AG04449 (cell line): ENCODE measurements around the gene PDC.
"Not testable (repeated sequence)": the region's sequence is repeated elsewhere in the genome, so short reads cannot be mapped to it uniquely, and the experiment has no call there.

Source experiments
- CTCF ChIA-PET: fragments of 350-600 bp; formaldehyde crosslinking; extraction: SDS; loops from one replicate; lab custom pipeline; 2021; ENCODE audit warnings: antibody characterized with exemption; lab: Yijun Ruan, JAX
- POLR2A ChIA-PET: fragments of 400-600, 350-600 bp; formaldehyde crosslinking; extraction: SDS; loops from one replicate; lab custom pipeline; 2020; ENCODE audit warnings: antibody characterized with exemption, inconsistent platforms; lab: Yijun Ruan, JAX
- DNase-seq: peaks from one replicate; pipeline ENCODE4 v3.0.0-alpha.2; 2010; ENCODE audit warnings: low read depth, low spot score
- H3K4me3 ChIP-seq: 2 replicates; pipeline ENCODE4 v1.5.1; 2011; ENCODE audit warnings: low read depth, mild to moderate bottlenecking, control low read depth, low read length
- CTCF ChIP-seq: IDR thresholded peaks from one replicate; pipeline ENCODE4 v1.5.1; 2011; ENCODE audit warnings: mild to moderate bottlenecking, moderate library complexity, low read length, control low read depth, inconsistent platforms; ENCODE audit not compliant: insufficient read depth; ENCODE audit errors: missing control alignments

The PDC gene

GRCh38 chr1:186476264-186477040, 15.5 kb upstream of the PDC start:
- DNase-seq = no peak
- ChIA-PET CTCF (interaction anchor here (1.1 to 2.0 kb wide), 4 partner anchors 9 to 214 kb away, joined by 3 to 9 read pairs (median 5); partner anchors contain the start of genes ODR4 and TPR), POLR2A (no interaction called here)
- no peak for TF ChIP-seq CTCF
- H3K4me3 ChIP-seq = no peak overlapping the region

- no peak for TF ChIP-seq CTCF
- H3K4me3 ChIP-seq = no peak overlapping the region
- ChIA-PET POLR2A (no interaction called here), CTCF (no interaction called here)
- DNase-seq = no peak
Observed at GRCh38 chr1:186474208-186474607, 13.3 kb upstream of the PDC start.

- TF ChIP-seq CTCF = no peak
- DNase-seq = no peak
- ChIA-PET CTCF (interaction anchor here (0.7 to 1.1 kb wide), 2 partner anchors 69 to 209 kb away, joined by 3 to 4 read pairs; no protein-coding TSS in a partner anchor), POLR2A (no interaction called here)
- no peak overlapping the region for H3K4me3 ChIP-seq
Observed at GRCh38 chr1:186473047-186473446, 12.1 kb upstream of the PDC start.

GRCh38 chr1:186465946-186466345, 5.0 kb upstream of the PDC start:
- no peak for DNase-seq
- ChIA-PET POLR2A (no interaction called here), CTCF (no interaction called here)
- H3K4me3 ChIP-seq = no peak overlapping the region
- no peak for TF ChIP-seq CTCF

- POLR2A ChIA-PET, DNase-seq, H3K4me3 ChIP-seq: not testable (repeated sequence)
- CTCF ChIA-PET = interaction anchor here (0.7 kb wide), 1 partner anchor 91 kb away, joined by 3 read pairs; the partner anchor contains the start of gene TPR
Observed at GRCh38 chr1:186465491-186465890, 4.6 kb upstream of the PDC start.

- POLR2A ChIA-PET = no interaction called here
- no peak for TF ChIP-seq CTCF
- no peak overlapping the region for H3K4me3 ChIP-seq
- CTCF ChIA-PET = interaction anchor here (0.9 to 1.6 kb wide), 2 partner anchors 16 to 89 kb away, joined by 3 to 5 read pairs; partner anchors contain the start of gene TPR
- no peak for DNase-seq
Observed at GRCh38 chr1:186463926-186464325, 3.0 kb upstream of the PDC start.

- H3K4me3 ChIP-seq = no peak overlapping the region
- CTCF ChIA-PET = interaction anchor here (1.6 kb wide), 1 partner anchor 17 kb away, joined by 5 read pairs; no protein-coding TSS in a partner anchor
- POLR2A ChIA-PET = no interaction called here
- no peak for DNase-seq
- no peak for TF ChIP-seq CTCF
Observed at GRCh38 chr1:186463511-186463910, 2.6 kb upstream of the PDC start.

GRCh38 chr1:186459161-186459560, 1.8 kb downstream of the PDC start:
- CTCF ChIA-PET, POLR2A ChIA-PET, H3K4me3 ChIP-seq, DNase-seq: not testable (repeated sequence)
